ENCODE measurements around the gene TMC8. TPM values are rescaled to one million over a fixed set of nuclear protein-coding genes. Genes with fewer than 3 reads are reported as not detected.
"Not testable (repeated sequence)": the region's sequence is repeated elsewhere in the genome, so short reads cannot be mapped to it uniquely, and the experiment has no call there.

Gene TMC8
- total RNA-seq, 1 experiment from 2014 or later = 3.3 TPM

- Histone ChIP-seq H3K4me3 (ENCODE audit: insufficient read depth, low read depth, low read length) (no peak overlapping the region), H3K36me3 (replicated peaks; ENCODE audit: control insufficient read depth, insufficient read depth, low read length) (no peaks in the 10 kb centered on the region; the same call in 1 of the 2 replicates), H3K27me3 (ENCODE audit: control insufficient read depth, insufficient read depth, low read length) (no peaks in the 10 kb centered on the region)
- peak; percentile 60 for DNase-seq
These were observed 15.5 kb upstream of the TMC8 start for GRCh38 chr17:78114831-78115723.

DNA sequence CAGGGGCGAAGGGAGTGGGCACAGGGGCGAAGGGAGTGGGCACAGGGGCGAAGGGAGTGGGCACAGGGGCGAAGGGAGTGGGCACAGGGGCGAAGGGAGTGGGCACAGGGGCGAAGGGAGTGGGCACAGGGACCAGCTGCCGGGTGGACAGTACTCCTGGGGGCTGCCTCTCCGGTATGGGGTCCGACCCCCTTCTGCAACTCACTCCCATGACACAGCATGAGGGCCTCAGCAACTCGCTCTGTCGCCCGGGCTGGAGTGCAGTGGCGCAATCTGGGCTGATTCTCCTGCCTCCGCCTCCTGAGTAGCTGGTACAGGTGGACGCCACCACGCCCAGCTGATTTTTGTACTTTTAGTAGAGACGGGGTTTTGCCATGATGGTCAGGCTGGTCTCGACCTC is 14.8 kb upstream of the TMC8 start:
- not testable (repeated sequence) for H3K27me3 ChIP-seq (ENCODE audit: control insufficient read depth, insufficient read depth, low read length); H3K4me3 ChIP-seq (ENCODE audit: insufficient read depth, low read depth, low read length); H3K36me3 ChIP-seq (replicated peaks; ENCODE audit: control insufficient read depth, insufficient read depth, low read length)
- peak; percentile 39 for DNase-seq

- H3K4me3 ChIP-seq (ENCODE audit: insufficient read depth, low read depth, low read length) = no peak overlapping the region
- H3K36me3 ChIP-seq (replicated peaks; ENCODE audit: control insufficient read depth, insufficient read depth, low read length) = no peaks in the 10 kb centered on the region; the same call in 1 of the 2 replicates
- no peak for DNase-seq
- no peaks in the 10 kb centered on the region for H3K27me3 ChIP-seq (ENCODE audit: control insufficient read depth, insufficient read depth, low read length)
These were observed 14.2 kb upstream of the TMC8 start for GRCh38 chr17:78116411-78116810.

DNA sequence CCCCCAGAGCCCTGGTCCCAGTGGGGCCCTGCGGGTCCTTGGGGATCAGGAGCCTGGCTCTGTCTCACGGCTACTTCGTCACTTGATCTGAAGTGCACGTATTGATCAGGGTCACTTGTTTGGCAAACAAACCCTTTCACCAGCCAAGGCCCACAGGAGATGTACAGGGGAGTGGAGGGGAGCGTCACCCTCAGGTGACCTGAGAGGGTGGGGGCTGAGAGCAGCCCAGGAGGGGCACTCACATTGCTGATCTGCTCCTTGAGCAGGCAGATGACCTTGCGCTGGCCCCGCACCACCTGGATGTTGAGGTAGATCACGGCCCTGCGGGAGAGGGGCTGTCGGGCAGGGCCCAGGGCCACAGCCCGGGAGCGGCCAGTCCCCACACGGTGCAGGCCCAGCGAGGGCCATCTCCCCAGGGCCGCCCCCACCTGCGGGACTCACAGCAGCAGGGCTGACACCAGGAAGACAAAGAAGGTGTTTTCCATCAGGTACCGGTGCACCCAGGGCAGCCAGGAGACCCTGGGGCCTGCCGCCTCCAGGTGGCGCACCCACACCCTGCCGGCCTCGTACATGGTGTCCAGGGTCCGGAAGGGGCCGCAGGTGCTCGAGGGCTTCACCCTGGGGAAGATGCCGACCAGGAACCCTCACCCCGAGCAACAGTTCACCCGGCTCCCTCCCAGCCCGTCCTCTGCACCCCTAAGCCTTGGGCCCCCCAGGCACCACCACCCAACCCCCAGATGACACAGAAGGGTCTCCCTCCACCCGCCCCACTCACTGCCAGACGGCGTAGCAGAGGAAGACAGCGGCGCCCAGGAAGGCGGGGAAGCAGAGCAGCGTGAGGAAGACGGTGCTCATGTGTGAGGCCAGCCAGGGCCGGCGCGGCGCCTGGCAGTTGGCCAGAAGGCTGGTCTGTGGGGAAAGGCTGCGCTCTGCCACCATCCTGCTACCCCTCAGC is 13.3 kb upstream of the TMC8 start:
- Histone ChIP-seq H3K36me3 (replicated peaks; ENCODE audit: control insufficient read depth, insufficient read depth, low read length) (peaks cover 2% of the 10 kb centered on the region), H3K4me3 (ENCODE audit: insufficient read depth, low read depth, low read length) (no peak overlapping the region), H3K27me3 (ENCODE audit: control insufficient read depth, insufficient read depth, low read length) (no peaks in the 10 kb centered on the region)
- peak; percentile 90 for DNase-seq

DNA sequence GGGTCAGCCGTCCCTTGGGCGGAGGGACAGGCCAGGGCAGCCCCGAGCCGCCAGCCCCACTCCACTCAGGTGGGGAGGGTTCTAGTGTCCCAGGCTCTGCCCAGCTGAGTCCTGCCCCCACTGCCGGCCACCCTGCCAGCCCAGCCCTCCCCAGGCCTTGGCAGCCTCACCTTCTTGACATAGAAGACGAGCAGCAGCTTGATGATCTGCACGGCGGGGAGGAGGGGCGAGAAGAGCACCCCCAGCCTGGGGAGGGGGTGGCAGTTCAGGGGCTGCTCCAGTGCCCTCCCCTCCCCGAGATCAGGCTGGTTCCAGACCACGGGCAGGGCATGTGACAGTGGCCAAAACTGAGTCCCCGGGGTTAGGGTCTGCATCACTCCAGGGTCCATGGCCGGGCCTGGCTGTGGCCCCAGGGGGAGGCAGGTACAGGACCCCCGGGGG is 11.8 kb upstream of the TMC8 start:
- peak; percentile 46 for DNase-seq
- Histone ChIP-seq H3K36me3 (replicated peaks; ENCODE audit: control insufficient read depth, insufficient read depth, low read length) (peaks cover 9% of the 10 kb centered on the region), H3K27me3 (ENCODE audit: control insufficient read depth, insufficient read depth, low read length) (no peaks in the 10 kb centered on the region), H3K4me3 (ENCODE audit: insufficient read depth, low read depth, low read length) (no peak overlapping the region)

DNA sequence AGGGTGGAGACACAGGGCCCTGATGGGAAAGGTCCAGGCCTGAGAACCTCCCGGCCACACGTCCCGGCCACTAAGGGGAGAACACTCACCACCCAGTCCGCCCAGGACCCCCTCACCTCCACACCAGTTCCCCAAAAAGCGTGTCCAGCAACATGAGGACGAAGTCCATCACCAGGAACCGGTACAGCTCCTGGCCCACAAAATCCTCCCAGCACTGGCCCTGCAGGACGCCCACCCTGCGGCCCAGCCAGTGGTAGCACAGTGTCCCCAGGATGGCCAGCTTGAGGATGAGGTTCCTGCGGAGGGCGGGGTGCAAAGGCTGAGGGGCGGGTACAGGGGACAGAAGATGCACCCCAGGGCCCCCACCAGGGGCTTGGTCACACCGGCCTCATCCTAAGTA is 10.0 kb upstream of the TMC8 start:
- H3K36me3 ChIP-seq (replicated peaks; ENCODE audit: control insufficient read depth, insufficient read depth, low read length) = peaks cover 10% of the 10 kb centered on the region
- H3K4me3 ChIP-seq (ENCODE audit: insufficient read depth, low read depth, low read length) = no peak overlapping the region
- no peak for DNase-seq
- no peaks in the 10 kb centered on the region for H3K27me3 ChIP-seq (ENCODE audit: control insufficient read depth, insufficient read depth, low read length)

- peak; percentile 46 for DNase-seq
- Histone ChIP-seq H3K4me3 (ENCODE audit: insufficient read depth, low read depth, low read length) (no peak overlapping the region), H3K36me3 (replicated peaks; ENCODE audit: control insufficient read depth, insufficient read depth, low read length) (peaks cover 10% of the 10 kb centered on the region), H3K27me3 (ENCODE audit: control insufficient read depth, insufficient read depth, low read length) (no peaks in the 10 kb centered on the region)
These were observed 9.4 kb upstream of the TMC8 start for GRCh38 chr17:78120971-78121800.

- H3K36me3 ChIP-seq (replicated peaks; ENCODE audit: control insufficient read depth, insufficient read depth, low read length) = peaks cover 10% of the 10 kb centered on the region
- peak; percentile 43 for DNase-seq
- H3K27me3 ChIP-seq (ENCODE audit: control insufficient read depth, insufficient read depth, low read length) = no peaks in the 10 kb centered on the region
- no peak overlapping the region for H3K4me3 ChIP-seq (ENCODE audit: insufficient read depth, low read depth, low read length)
These were observed 8.8 kb upstream of the TMC8 start for GRCh38 chr17:78121801-78122215.

- Histone ChIP-seq H3K4me3 (ENCODE audit: insufficient read depth, low read depth, low read length) (no peak overlapping the region), H3K36me3 (replicated peaks; ENCODE audit: control insufficient read depth, insufficient read depth, low read length) (peaks cover 10% of the 10 kb centered on the region), H3K27me3 (ENCODE audit: control insufficient read depth, insufficient read depth, low read length) (no peaks in the 10 kb centered on the region)
- DNase-seq = peak; percentile 39
These were observed 8.2 kb upstream of the TMC8 start for GRCh38 chr17:78122216-78122930.

DNA sequence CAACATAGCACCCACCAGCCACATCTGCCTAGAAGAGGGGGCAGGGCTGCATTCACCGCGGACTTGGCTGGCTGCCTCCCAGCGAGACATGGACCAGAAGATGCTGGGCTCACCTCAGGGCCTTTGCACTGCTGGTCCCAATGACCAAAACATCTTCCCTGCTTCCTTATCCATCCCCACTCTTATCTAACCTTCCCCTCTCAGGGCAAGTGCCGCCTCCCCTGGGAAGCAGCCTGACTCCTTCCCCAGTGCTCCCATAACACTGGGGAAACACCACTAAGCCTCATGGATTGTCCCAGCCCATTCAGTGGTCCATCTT is 7.7 kb upstream of the TMC8 start:
- Histone ChIP-seq H3K4me3 (ENCODE audit: insufficient read depth, low read depth, low read length) (no peak overlapping the region), H3K27me3 (ENCODE audit: control insufficient read depth, insufficient read depth, low read length) (no peaks in the 10 kb centered on the region), H3K36me3 (replicated peaks; ENCODE audit: control insufficient read depth, insufficient read depth, low read length) (peaks cover 10% of the 10 kb centered on the region)
- DNase-seq = no peak

- DNase-seq = no peak
- H3K4me3 ChIP-seq (ENCODE audit: insufficient read depth, low read depth, low read length) = no peak overlapping the region
- H3K27me3 ChIP-seq (ENCODE audit: control insufficient read depth, insufficient read depth, low read length) = no peaks in the 10 kb centered on the region
- peaks cover 10% of the 10 kb centered on the region for H3K36me3 ChIP-seq (replicated peaks; ENCODE audit: control insufficient read depth, insufficient read depth, low read length)
These were observed 7.2 kb upstream of the TMC8 start for GRCh38 chr17:78123258-78123929.

DNA sequence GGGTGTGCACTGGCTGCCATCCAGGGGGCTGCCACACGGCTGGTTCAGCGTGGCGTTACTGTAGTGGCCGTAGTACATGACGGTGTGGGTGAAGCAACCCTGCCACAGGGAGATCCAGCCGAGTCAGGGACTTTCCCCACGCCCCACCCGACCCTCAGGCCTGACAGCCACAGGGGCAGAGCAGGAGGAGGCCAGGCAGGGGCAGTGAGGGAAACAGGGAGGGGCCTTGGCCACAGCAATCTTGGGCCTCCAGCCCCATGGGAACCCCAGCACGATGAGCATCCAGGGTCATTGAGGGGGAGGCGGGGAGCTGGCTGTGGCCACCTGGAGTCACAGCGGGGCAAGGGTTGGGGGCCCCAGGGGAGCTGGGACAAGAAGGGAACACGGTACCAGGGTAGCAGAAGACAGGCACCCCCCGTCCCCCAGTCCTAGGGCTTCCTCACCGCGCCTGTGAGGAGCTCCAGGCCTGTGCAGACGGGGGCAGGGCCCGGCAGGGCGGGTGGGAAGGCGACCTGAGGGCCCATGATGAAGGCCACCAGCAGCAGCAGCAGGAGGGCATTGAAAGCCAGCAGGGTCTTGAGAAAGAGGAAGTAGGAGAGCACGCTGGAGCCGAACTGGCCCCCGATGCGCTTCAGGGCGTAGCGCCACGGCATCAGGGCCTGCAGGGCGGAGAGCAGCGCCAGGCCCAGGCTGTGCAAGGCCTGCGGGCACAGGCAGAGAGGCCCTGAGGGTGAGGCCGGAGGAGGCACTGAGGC is 6.3 kb upstream of the TMC8 start:
- no peak for DNase-seq
- Histone ChIP-seq H3K4me3 (ENCODE audit: insufficient read depth, low read depth, low read length) (no peak overlapping the region), H3K36me3 (replicated peaks; ENCODE audit: control insufficient read depth, insufficient read depth, low read length) (peaks cover 10% of the 10 kb centered on the region), H3K27me3 (ENCODE audit: control insufficient read depth, insufficient read depth, low read length) (no peaks in the 10 kb centered on the region)

DNA sequence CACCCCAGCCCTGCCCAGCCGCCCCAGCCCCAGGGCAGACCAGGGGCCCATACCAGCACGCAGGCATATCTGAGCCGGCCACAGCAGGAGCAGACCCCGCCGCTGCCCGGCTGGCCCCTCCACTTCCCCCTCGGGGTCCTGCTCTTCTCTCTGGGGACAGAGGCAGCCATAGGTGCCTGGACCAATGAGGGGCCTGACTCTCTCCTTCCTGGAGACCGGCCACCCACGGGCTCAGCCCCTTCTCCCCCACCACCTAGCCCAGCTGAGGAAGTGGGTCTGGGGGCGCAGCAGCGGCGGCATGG is 5.8 kb upstream of the TMC8 start:
- H3K36me3 ChIP-seq (replicated peaks; ENCODE audit: control insufficient read depth, insufficient read depth, low read length) = peaks cover 10% of the 10 kb centered on the region
- H3K27me3 ChIP-seq (ENCODE audit: control insufficient read depth, insufficient read depth, low read length) = no peaks in the 10 kb centered on the region
- no peak for DNase-seq
- H3K4me3 ChIP-seq (ENCODE audit: insufficient read depth, low read depth, low read length) = no peak overlapping the region
